Measurements from ENCODE around the gene MYH16.
"Not testable (repeated sequence)": the region's sequence is repeated elsewhere in the genome, so short reads cannot be mapped to it uniquely, and the experiment has no call there.

The MYH16 gene

GRCh38 chr7:99260395-99260794 is 12.2 kb upstream of the MYH16 start:
- no peak for DNase-seq

DNA sequence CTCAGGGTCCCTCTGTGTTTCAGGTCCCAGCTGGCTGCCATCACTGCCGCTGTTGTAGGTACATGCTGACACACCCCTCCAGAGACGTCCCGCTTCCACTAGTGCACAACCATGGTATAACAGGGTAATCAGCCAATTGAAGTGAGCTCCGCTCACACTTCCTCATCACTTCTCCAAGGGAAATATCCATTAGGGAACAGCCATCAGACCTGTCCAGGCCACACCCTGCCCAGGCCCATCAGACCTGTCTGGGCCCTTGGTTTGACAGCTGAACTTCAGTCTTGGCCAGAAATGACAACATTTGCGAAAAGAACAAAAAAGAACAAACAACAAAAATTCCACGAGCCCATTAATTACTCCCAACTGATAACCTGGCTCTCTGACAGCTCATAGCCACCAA is 11.0 kb upstream of the MYH16 start:
- DNase-seq, result no peak

- no peak for DNase-seq
These were observed 6.7 kb upstream of the MYH16 start for GRCh38 chr7:99265848-99266480.

DNA sequence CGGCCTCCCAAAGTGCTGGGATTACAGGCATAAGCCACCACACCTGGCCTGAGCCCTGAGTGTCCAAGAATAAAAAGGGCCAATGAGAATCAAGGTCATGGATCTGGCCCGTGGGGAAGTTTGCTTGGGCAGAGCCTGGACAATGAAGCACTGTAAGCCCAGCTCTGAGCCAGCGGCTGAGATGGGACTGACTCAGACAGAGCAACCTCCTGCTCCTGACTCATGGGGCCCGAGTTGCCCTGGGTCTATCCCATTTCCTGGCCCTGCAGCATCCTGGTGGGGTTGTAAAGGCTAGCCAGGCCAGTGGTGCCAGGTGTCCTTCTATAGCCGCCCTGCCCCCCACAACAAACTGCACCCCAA is 5.2 kb upstream of the MYH16 start:
- no peak for DNase-seq

- no peak for DNase-seq
These were observed 4.6 kb upstream of the MYH16 start for GRCh38 chr7:99267841-99268576.

GRCh38 chr7:99268577-99268908 is 4.1 kb upstream of the MYH16 start:
- no peak for DNase-seq

DNA sequence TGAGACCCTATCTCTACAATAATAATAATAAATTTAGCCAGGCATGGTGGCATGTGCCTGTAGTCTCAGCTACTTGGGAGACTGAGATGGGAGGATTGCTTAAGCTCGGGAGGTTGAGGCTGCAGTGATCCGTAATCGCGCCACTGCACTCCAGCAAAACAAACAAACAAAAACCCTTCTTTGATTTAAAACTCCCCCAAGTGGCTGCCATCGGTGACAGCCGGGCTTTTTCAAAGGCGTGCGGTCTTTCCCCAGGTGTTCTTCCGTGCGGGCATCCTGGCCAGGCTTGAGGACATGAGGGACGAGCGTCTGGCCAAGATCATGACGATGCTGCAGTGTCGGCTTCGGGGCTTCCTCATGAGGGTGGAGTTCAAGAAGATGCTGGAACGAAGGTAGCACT is 1.9 kb upstream of the MYH16 start:
- DNase-seq, result no peak

GRCh38 chr7:99273561-99273960 is 922 bp downstream of the MYH16 start:
- DNase-seq, result not testable (repeated sequence)

- DNase-seq, result not testable (repeated sequence)
These were observed 2.3 kb downstream of the MYH16 start for GRCh38 chr7:99274908-99275307.

DNA sequence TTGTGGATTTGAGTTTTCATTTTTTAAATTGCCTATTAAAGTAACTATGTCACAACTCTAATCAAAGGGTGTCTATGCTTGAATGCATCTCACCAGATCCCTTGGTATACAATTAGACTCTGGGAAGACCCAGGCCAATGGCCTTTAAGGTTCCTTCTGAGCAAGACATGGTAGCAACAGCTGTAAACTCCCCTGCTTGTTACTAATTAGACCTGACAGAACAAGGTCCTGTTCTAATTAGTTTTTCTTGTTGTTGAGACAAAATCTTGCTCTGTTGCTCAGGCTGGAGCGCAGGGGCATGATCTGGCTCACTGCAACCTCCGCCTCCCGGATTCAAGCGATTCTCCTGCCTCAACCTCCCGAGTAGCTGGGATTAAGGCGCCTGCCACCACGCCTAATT is 2.9 kb downstream of the MYH16 start:
- no peak for DNase-seq

DNA sequence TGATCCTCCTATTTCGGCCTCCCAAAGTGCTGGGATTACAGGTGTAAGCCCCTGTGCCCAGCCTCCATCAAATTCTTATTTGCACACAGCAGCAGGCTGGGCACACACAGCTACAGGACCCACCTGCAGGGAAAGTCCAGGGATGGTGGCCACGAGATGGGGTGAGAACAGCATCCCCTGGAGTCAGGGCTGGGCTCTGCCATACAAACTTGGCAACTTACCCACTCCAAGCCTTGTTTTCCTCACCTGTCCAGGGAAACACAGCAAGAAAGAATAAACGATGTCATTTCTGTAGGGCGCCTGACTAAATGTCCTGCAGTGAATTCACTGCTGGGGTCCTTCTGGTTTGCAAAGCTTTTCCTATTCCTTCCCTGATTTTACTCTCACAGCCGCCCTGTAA is 5.5 kb downstream of the MYH16 start:
- no peak for DNase-seq

DNA sequence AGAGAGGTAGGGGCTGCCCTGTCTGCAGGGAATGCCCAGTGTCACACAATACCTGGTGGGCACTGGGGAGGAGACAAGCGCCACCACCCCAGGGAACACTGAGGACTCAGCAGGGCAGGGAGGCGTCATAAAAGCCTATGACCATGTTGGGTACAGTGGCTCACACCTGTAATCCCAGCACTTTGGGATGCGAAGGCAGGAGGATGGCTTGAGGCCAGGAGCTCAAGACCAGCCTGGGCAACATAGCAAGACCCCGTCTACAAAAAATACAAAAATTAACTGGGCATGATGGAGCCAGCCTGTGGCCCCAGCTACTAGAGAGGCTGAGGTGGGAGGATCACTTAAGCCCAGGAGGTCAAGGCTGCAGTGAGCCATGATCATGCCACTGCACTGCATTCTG is 11.5 kb downstream of the MYH16 start:
- DNase-seq, result not testable (repeated sequence)

DNA sequence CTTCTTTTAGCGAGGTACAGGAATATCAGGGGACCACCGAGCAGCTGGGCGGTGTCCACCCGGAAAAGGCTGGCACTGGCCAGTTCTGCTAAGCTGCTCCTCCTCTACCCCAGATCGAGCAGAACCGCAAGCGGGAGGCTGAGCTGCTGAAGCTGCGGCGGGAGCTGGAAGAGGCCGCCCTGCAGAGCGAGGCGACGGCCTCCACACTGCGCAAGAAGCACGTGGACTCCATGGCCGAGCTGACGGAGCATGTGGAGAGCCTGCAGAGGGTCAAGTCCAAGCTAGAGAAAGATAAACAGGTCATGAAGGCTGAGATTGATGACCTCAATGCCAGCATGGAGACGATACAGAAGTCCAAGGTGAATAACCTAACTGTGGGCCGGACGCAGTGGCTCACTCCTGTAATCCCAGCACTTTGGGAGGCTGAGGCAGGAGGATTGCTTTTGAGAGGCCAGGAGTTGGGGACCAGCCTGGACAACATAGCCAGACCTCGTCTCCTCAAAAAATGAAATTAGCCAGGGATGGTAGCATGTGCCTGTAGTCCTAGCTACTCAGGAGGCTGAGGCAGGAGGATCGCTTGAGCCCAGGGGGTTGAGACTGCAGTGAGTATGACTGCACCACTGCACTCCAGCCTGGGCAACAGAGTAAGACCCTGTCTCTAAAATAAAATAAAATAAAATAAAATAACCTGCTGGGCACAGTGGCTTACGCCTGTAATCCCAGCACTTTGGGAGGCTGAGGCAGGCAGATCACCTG is 15.3 kb downstream of the MYH16 start:
- DNase-seq, result no peak

GRCh38 chr7:99289185-99289584 is 16.5 kb downstream of the MYH16 start:
- no peak for DNase-seq

- not testable (repeated sequence) for DNase-seq
These were observed 17.5 kb downstream of the MYH16 start for GRCh38 chr7:99290148-99290547.

DNA sequence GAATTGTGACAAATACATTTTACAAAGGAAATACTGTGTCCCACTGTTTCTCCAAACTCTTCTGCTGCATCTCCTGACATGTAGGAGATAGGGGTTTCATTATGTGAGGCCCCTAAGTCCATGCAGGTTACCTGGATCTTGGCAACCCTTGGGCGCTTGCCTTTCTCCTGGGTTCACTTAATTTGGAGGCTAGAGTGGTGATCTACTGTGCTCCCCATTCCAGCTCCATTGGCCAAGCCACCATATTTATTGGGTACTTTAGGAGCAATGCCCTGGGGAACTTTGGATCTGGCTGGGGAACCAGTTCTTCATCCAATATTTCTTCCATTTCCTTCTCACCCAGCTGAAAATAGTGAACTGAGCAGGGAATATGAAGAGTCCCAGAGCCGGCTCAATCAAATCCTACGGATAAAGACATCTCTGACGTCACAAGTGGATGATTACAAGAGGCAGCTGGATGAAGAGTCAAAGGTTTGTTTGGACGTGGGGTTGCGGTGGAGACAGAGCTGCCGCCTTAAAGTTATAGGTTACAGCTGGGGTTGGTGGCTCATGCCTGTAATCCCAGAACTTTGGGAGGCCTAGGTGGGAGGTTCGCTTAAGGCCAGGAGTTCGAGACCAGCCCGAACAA is 18.5 kb downstream of the MYH16 start:
- no peak for DNase-seq

- no peak for DNase-seq
These were observed 19.5 kb downstream of the MYH16 start for GRCh38 chr7:99292127-99292526.

DNA sequence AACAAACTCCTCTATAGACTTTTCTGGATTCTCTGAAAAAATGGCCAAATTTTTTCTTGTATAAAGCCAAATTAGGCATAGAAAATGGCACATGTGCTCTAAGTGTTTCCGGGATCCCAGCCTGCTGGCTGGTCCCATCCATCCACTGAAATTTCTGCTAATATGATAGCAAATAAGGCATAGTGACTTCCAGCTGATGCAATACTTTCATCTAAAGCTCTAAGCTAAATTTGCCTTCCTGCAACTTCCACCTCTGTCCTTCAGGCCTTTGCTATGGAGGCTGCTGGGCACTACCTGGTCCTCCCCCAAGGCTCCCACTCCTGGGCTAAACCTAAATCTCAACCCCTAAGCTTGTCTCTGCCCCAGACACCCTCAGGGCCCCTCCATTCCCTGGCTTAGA is 20.5 kb downstream of the MYH16 start:
- no peak for DNase-seq

- no peak for DNase-seq
These were observed 21.0 kb downstream of the MYH16 start for GRCh38 chr7:99293650-99294049.

DNA sequence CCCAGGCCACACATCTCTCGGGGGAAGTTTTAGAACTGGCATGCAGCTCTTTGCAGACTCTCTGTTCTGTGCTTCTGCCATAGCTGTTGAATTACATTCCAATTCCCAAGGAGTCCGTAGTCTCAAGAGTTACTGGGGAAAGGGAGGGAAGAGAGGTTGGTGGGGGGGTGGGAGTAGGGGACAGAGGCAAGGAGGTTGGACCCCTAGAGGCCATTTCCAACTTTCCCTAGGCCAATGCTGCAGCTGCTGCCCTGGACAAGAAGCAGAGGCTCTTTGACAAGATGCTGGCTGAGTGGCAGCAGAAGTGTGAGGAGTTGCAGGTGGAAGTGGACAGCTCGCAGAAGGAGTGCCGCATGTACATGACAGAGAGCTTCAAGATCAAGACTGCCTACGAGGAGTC is 23.8 kb downstream of the MYH16 start:
- no peak for DNase-seq

DNA sequence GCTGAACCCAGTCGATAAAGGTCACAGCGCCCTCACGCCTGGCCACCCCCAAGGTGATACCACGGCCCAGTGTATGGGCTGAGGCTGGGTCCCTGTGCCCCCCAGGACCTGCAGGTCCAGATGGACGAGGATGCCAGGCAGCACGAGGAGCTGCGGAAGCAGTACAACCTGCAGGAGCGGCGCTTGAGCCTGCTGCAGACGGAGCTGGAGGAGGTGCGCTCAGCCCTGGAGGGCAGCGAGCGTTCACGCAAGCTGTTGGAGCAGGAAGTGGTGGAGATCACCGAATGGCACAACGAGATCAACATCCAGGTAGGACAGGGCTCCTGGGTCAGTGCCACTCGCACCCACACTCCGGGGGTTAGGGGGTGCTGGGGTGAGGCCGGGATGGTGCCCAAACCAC is 28.9 kb downstream of the MYH16 start:
- no peak for DNase-seq

DNA sequence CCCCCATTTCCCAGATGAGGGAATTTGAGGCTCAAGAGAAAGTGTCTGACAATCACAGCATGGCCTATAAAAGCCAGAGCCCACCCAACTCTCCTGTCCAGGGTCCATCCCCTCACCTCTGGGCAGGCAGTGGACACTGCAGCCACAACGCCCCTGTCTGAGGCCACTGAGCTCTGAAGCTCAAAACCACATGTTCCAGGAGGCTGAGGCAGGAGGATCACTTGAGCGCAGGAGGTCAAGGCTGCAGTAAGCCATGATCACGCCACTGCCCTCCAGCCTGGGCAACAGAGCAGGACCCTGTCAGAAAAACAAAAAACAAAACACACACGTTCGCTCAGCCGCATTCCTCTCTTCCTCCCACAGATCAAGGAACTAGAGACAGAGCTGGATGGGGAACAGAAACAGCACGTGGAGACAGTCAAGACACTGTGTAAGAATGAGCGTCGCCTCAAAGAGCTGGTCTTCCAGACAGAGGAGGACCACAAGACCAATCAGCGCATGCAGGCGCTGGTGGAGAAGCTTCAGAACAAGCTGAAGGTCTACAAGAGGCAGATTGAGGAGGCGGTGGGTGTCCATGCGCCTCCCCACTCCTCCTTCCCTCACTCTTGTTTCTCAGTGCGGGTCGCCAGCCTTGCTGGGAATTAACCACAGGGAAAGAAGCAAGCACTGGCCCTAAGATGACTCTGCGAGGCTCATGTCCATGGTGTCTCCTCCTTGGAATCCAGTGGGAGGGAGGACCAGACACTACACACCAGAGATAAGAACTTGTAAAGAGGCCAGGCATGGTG is 33.0 kb downstream of the MYH16 start:
- no peak for DNase-seq

DNA sequence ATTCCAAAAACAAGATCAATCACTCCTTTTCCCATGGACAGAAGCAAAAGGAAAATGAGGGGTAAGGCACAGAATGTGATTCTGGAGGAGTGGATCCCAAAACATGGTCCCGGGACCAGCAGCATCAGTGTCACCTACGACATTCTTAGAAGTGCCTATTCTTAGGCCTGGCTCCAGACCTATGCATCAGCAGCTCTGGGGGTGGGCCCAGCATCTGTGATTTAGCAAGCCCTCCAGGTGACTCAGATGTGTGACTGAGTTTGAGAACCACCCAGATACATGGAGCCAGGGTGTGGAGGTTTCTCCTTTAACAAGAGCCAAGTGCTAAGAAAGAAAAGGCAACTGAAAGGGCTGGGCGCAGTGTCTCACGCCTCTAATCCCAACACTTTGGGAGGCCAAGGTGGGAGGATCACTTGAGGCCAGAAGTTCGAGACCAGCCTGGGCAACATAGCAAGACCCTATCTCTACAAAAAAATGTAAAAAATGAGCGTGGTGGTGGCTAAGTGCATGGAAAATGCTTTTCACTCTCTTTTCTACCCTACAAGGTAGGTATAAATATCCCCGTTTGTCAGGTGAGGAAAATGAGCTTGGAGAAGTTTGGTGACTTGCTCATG is 35.9 kb downstream of the MYH16 start:
- no peak for DNase-seq

Data from stimulated activated naive CD4-positive, alpha-beta T cell (primary cell).